ENCODE results near the gene RAB40C.

DNA sequence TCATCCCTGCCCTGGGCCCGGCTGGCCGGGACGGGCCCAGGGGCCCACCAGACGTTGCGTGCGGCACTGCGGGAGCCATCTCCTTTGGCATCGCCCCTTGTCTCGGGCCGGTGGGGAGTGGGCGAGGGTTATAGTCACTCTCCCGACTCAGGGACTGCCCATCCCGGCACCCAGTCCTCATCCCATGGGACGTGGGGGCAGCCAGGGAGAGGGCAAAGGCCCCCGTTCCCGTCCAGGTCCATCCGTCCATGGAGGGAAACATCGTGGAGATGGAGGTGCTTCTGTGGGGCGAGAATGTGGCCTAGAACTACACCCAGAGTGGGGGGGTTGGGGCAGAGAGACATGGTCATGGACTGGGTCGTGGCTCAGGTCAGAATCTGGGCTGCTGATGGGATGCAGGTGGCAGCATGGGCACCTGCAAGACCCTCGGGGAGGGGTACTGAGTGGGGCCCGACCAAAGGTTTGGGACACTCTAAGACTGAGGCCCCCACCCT lies 56.9 kb downstream of the RAB40C start:
- TF ChIP-seq, protein P1, sequence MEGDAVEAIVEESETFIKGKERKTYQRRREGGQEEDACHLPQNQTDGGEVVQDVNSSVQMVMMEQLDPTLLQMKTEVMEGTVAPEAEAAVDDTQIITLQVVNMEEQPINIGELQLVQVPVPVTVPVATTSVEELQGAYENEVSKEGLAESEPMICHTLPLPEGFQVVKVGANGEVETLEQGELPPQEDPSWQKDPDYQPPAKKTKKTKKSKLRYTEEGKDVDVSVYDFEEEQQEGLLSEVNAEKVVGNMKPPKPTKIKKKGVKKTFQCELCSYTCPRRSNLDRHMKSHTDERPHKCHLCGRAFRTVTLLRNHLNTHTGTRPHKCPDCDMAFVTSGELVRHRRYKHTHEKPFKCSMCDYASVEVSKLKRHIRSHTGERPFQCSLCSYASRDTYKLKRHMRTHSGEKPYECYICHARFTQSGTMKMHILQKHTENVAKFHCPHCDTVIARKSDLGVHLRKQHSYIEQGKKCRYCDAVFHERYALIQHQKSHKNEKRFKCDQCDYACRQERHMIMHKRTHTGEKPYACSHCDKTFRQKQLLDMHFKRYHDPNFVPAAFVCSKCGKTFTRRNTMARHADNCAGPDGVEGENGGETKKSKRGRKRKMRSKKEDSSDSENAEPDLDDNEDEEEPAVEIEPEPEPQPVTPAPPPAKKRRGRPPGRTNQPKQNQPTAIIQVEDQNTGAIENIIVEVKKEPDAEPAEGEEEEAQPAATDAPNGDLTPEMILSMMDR (optimal IDR thresholded peaks at IDR 0.05 in 1 of 3, IDR thresholded peaks at IDR 0.05 in 1 of 3, conservative IDR thresholded peaks at IDR 0.05 in 1 of 3; ENCODE audit: extremely low read depth in 1 of 3, insufficient read depth in 2 of 3, low read length in 3 of 3) = no peak
- no peak for TF ChIP-seq EZH2 (IDR thresholded peaks at IDR 0.05; ENCODE audit: low read length)

Data from keratinocyte (primary cell).